Trophoblast cell (in vitro differentiated cells and primary cell): ENCODE data around the gene CSF2.
A peak's percentile ranks its signal among the peaks of the same experiment; 100 is the strongest.

Experiments
- DNase-seq, 2 donors: peaks; one replicate each; pipeline ENCODE4 v3.0.0-alpha.2; 2016
- H2AFZ ChIP-seq: 2 replicates; pipeline ENCODE4 v1.6.1; 2013; ENCODE audit warnings: low read length, moderate library complexity, mild to moderate bottlenecking; ENCODE audit not compliant: insufficient read depth, poor library complexity
- H2AK5ac ChIP-seq: 2 replicates; pipeline ENCODE4 v1.6.1; 2013; ENCODE audit warnings: mild to moderate bottlenecking, low read length
- H2BK120ac ChIP-seq: 2 replicates; pipeline ENCODE4 v1.6.1; 2013; ENCODE audit warnings: low read length, mild to moderate bottlenecking, moderate library complexity; ENCODE audit not compliant: insufficient read depth, poor library complexity
- H2BK12ac ChIP-seq: 2 replicates; pipeline ENCODE4 v1.6.1; 2013; ENCODE audit warnings: mild to moderate bottlenecking, low read length, moderate library complexity
- H2BK5ac ChIP-seq: 2 replicates; pipeline ENCODE4 v1.6.1; 2013; ENCODE audit warnings: low read length, low read depth, moderate library complexity, mild to moderate bottlenecking; ENCODE audit not compliant: poor library complexity
- H3K14ac ChIP-seq: 2 replicates; pipeline ENCODE4 v1.6.1; 2013; ENCODE audit warnings: mild to moderate bottlenecking, low read length
- H3K18ac ChIP-seq: 2 replicates; pipeline ENCODE4 v1.6.1; 2013; ENCODE audit warnings: mild to moderate bottlenecking, low read length
- H3K23ac ChIP-seq: 2 replicates; pipeline ENCODE4 v1.6.1; 2013; ENCODE audit warnings: low read length
- H3K27ac ChIP-seq: 2 replicates; pipeline ENCODE4 v1.5.1; 2013; ENCODE audit warnings: low read depth, mild to moderate bottlenecking, inconsistent platforms, low read length, moderate library complexity
- H3K27me3 ChIP-seq: 2 replicates; pipeline ENCODE4 v1.6.1; 2013; ENCODE audit warnings: inconsistent platforms, mild to moderate bottlenecking, low read length, moderate library complexity; ENCODE audit not compliant: insufficient read depth
- H3K36me3 ChIP-seq, 2 experiments: 1 replicate in 1 of 2; 2 replicates in 1 of 2; pipeline ENCODE4 v1.6.1; 2013; ENCODE audit warnings: low read length in 2 of 2, mild to moderate bottlenecking in 2 of 2, moderate library complexity in 1 of 2; ENCODE audit not compliant: insufficient read depth in 2 of 2, control insufficient read depth in 1 of 2
- H3K4ac ChIP-seq: 2 replicates; pipeline ENCODE4 v1.6.1; 2013; ENCODE audit warnings: low read depth, mild to moderate bottlenecking, low read length, moderate library complexity
- H3K4me1 ChIP-seq, 2 experiments: 1 replicate in 1 of 2; 2 replicates in 1 of 2; pipeline ENCODE4 v1.6.1; 2013; ENCODE audit warnings: low read length in 2 of 2, mild to moderate bottlenecking in 2 of 2, moderate library complexity in 1 of 2; ENCODE audit not compliant: insufficient read depth in 2 of 2, control insufficient read depth in 1 of 2
- H3K4me2 ChIP-seq: 2 replicates; pipeline ENCODE4 v1.6.1; 2013; ENCODE audit warnings: inconsistent platforms, mild to moderate bottlenecking, low read length, moderate library complexity
- H3K4me3 ChIP-seq: 2 replicates; pipeline ENCODE4 v1.5.1; 2013; ENCODE audit warnings: mild to moderate bottlenecking, low read depth, low read length, inconsistent platforms
- H3K79me1 ChIP-seq: one replicate; pipeline ENCODE4 v1.6.1; 2013; ENCODE audit warnings: low read length
- H3K79me2 ChIP-seq: 2 replicates; pipeline ENCODE4 v1.6.1; 2013; ENCODE audit warnings: low read length, mild to moderate bottlenecking; ENCODE audit not compliant: control insufficient read depth, insufficient read depth, poor library complexity
- H3K9ac ChIP-seq: 2 replicates; pipeline ENCODE4 v1.6.1; 2013; ENCODE audit warnings: mild to moderate bottlenecking, low read length
- H3K9me3 ChIP-seq: 2 replicates; pipeline ENCODE4 v1.6.1; 2013; ENCODE audit warnings: low read depth, mild to moderate bottlenecking, control low read depth, inconsistent platforms, low read length; ENCODE audit not compliant: insufficient read depth
- H4K12ac ChIP-seq: 2 replicates; pipeline ENCODE4 v1.6.1; 2013; ENCODE audit warnings: low read depth, mild to moderate bottlenecking, low read length, moderate library complexity
- H4K8ac ChIP-seq: 2 replicates; pipeline ENCODE4 v1.6.1; 2013; ENCODE audit warnings: low read depth, mild to moderate bottlenecking, low read length, moderate library complexity
- H4K91ac ChIP-seq: one replicate; pipeline ENCODE4 v1.6.1; 2013; ENCODE audit warnings: low read depth, mild to moderate bottlenecking, low read length, moderate library complexity
- WGBS: extraction: QIAGEN DNeasy Blood & Tissue Kit; methylation state at CpG from one replicate; pipeline ENCODE4 v1.1.7; 2013; ENCODE audit warnings: missing lambda C conversion rate; ENCODE audit not compliant: insufficient read length, insufficient coverage; ENCODE audit errors: extremely low coverage; 5-methylcytosine and 5-hydroxymethylcytosine counted together

Gene CSF2

GRCh38 chr5:132032196-132032595 is 41.4 kb upstream of the CSF2 start:
- Histone ChIP-seq H4K12ac (no peak overlapping the region), H3K9me3 (no peaks in the 10 kb centered on the region), H2BK5ac (no peak overlapping the region), H3K9ac (no peak overlapping the region), H3K4ac (no peak overlapping the region), H2AK5ac (no peak overlapping the region), H3K4me1 (no peaks in the 10 kb centered on the region), H4K91ac (no peak overlapping the region), H3K79me2 (no peaks in the 10 kb centered on the region), H2BK120ac (no peak overlapping the region), H3K18ac (no peak overlapping the region), H3K27ac (no peak overlapping the region), H3K27me3 (no peaks in the 10 kb centered on the region), H3K23ac (no peak overlapping the region), H3K14ac (no peak overlapping the region), H3K36me3 (no peaks in the 10 kb centered on the region), H2BK12ac (no peak overlapping the region), H4K8ac (no peak overlapping the region), H3K4me2 (no peak overlapping the region), H2AFZ (no peak overlapping the region), H3K4me3 (no peak overlapping the region), H3K79me1 (no peaks in the 10 kb centered on the region)
- no peak for DNase-seq

GRCh38 chr5:132033122-132033521 is 40.5 kb upstream of the CSF2 start:
- Histone ChIP-seq H3K79me2 (no peaks in the 10 kb centered on the region), H3K23ac (no peak overlapping the region)

GRCh38 chr5:132037353-132037752 is 36.2 kb upstream of the CSF2 start:
- no CpG with 5 or more reads among the region's 2 CpGs for WGBS
- no peak overlapping the region for H3K9ac ChIP-seq
- no peak overlapping the region for H4K12ac ChIP-seq
- no peak overlapping the region for H2BK5ac ChIP-seq
- no peaks in the 10 kb centered on the region for H3K4me1 ChIP-seq
- H2AFZ ChIP-seq: no peak overlapping the region
- H3K14ac ChIP-seq: no peak overlapping the region
- H3K4me3 ChIP-seq: no peak overlapping the region
- no peak overlapping the region for H4K91ac ChIP-seq
- H3K4me2 ChIP-seq: no peak overlapping the region
- no peaks in the 10 kb centered on the region for H3K79me1 ChIP-seq
- H3K79me2 ChIP-seq: no peaks in the 10 kb centered on the region
- H2AK5ac ChIP-seq: no peak overlapping the region
- no peak overlapping the region for H4K8ac ChIP-seq
- no peak overlapping the region for H2BK120ac ChIP-seq
- H3K18ac ChIP-seq: no peak overlapping the region
- no peak for DNase-seq
- H3K9me3 ChIP-seq: no peaks in the 10 kb centered on the region
- H3K27me3 ChIP-seq: no peaks in the 10 kb centered on the region
- H3K27ac ChIP-seq: no peak overlapping the region
- H2BK12ac ChIP-seq: no peak overlapping the region
- H3K4ac ChIP-seq: no peak overlapping the region
- no peak overlapping the region for H3K23ac ChIP-seq
- no peaks in the 10 kb centered on the region for H3K36me3 ChIP-seq

More at GRCh38 chr5:132033122-132033521, 40.5 kb upstream of the CSF2 start:
- Histone ChIP-seq H3K4ac (no peak overlapping the region), H3K79me1 (no peaks in the 10 kb centered on the region), H3K27ac (no peak overlapping the region), H3K18ac (no peak overlapping the region), H2AFZ (no peak overlapping the region), H3K4me1 (no peaks in the 10 kb centered on the region), H3K27me3 (no peaks in the 10 kb centered on the region), H2BK12ac (no peak overlapping the region), H4K12ac (no peak overlapping the region), H3K4me2 (no peak overlapping the region), H3K9me3 (no peaks in the 10 kb centered on the region), H2AK5ac (no peak overlapping the region), H2BK5ac (no peak overlapping the region), H3K9ac (no peak overlapping the region), H3K36me3 (no peaks in the 10 kb centered on the region), H4K91ac (no peak overlapping the region), H3K4me3 (no peak overlapping the region), H2BK120ac (no peak overlapping the region), H4K8ac (no peak overlapping the region), H3K14ac (no peak overlapping the region)
- no CpG with 5 or more reads among the region's 4 CpGs for WGBS
- DNase-seq: no peak

- no peak overlapping the region for H4K8ac ChIP-seq
- no peak overlapping the region for H3K4me3 ChIP-seq
- no CpG with 5 or more reads among the region's 10 CpGs for WGBS
- H2AFZ ChIP-seq: no peak overlapping the region
- H2BK120ac ChIP-seq: no peak overlapping the region
- no peak overlapping the region for H4K12ac ChIP-seq
- no peaks in the 10 kb centered on the region for H3K36me3 ChIP-seq
- peak in 1 of 2 donors; percentile 33 for DNase-seq
- H2BK5ac ChIP-seq: no peak overlapping the region
- no peaks in the 10 kb centered on the region for H3K79me1 ChIP-seq
- no peak overlapping the region for H3K9ac ChIP-seq
- H3K4ac ChIP-seq: no peak overlapping the region
- no peak overlapping the region for H3K14ac ChIP-seq
- H3K27ac ChIP-seq: no peak overlapping the region
- H3K27me3 ChIP-seq: no peaks in the 10 kb centered on the region
- H3K23ac ChIP-seq: no peak overlapping the region
- H4K91ac ChIP-seq: no peak overlapping the region
- no peaks in the 10 kb centered on the region for H3K9me3 ChIP-seq
- H2BK12ac ChIP-seq: no peak overlapping the region
- no peaks in the 10 kb centered on the region for H3K79me2 ChIP-seq
- H3K4me2 ChIP-seq: no peak overlapping the region
- H3K4me1 ChIP-seq: no peaks in the 10 kb centered on the region
- no peak overlapping the region for H2AK5ac ChIP-seq
- no peak overlapping the region for H3K18ac ChIP-seq
Observed at GRCh38 chr5:132044207-132044606, 29.4 kb upstream of the CSF2 start.
